ENCODE results near the gene NOP14.

GRCh38 chr4:2929469-2929868 is 33.7 kb downstream of the NOP14 start:
- TF ChIP-seq TARDBP (IDR thresholded peaks at IDR 0.05) (no peak), HDGF (IDR thresholded peaks at IDR 0.05; ENCODE audit: borderline replicate concordance) (no peak), FOXA1 (IDR thresholded peaks at IDR 0.05) (no peak), CTBP1 (IDR thresholded peaks at IDR 0.05; ENCODE audit: borderline replicate concordance) (no peak), ELF4 (IDR thresholded peaks at IDR 0.05) (no peak), NFRKB (IDR thresholded peaks at IDR 0.05) (no peak), BHLHE40 (IDR thresholded peaks at IDR 0.05; ENCODE audit: borderline replicate concordance) (no peak), FOXK2 (IDR thresholded peaks at IDR 0.05) (no peak), ARNT (IDR thresholded peaks at IDR 0.05) (no peak), SUZ12 (IDR thresholded peaks at IDR 0.05) (no peak)
- TF ChIP-seq, protein P1, sequence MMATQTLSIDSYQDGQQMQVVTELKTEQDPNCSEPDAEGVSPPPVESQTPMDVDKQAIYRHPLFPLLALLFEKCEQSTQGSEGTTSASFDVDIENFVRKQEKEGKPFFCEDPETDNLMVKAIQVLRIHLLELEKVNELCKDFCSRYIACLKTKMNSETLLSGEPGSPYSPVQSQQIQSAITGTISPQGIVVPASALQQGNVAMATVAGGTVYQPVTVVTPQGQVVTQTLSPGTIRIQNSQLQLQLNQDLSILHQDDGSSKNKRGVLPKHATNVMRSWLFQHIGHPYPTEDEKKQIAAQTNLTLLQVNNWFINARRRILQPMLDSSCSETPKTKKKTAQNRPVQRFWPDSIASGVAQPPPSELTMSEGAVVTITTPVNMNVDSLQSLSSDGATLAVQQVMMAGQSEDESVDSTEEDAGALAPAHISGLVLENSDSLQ (IDR thresholded peaks at IDR 0.05): no peak
